Heart right ventricle (tissue), 16 donors: ENCODE results near the gene CNN1. TPM values are rescaled to one million over a fixed set of nuclear protein-coding genes. Genes with fewer than 3 reads are reported as not detected.

ENCODE experiments used
- ATAC-seq, 8 donors: fragments of 200-7000 bp; cut with Tn5 transposase; one replicate each; pipeline ENCODE4 v1.9.1; 2020; ENCODE audit warnings: mild to moderate bottlenecking in 8 of 8, moderate library complexity in 8 of 8, moderate number of reproducible peaks in 1 of 8
- DNase-seq, 2 donors: peaks; one replicate each; pipeline ENCODE4 v3.0.0-alpha.2; 2020
- H3K27ac ChIP-seq, 10 donors: fragments of 200-600 bp; sonication (generic) in 2 of 10; one replicate each; pipeline versions ENCODE4 v1.5.0 to v1.8.0; 2020 to 2022; ENCODE audit warnings: mild to moderate bottlenecking in 3 of 10
- H3K27me3 ChIP-seq, 7 donors: fragments of 200-600 bp; one replicate each; pipeline ENCODE4 v1.8.0; 2021 to 2022; ENCODE audit warnings: mild to moderate bottlenecking in 2 of 7
- H3K36me3 ChIP-seq, 9 donors: fragments of 200-600 bp; sonication (generic) in 1 of 9; one replicate each; pipeline versions ENCODE4 v1.5.0 to v1.8.0; 2020 to 2022; ENCODE audit warnings: mild to moderate bottlenecking in 2 of 9
- H3K4me1 ChIP-seq, 9 donors: fragments of 200-600 bp; sonication (generic) in 1 of 9; one replicate each; pipeline versions ENCODE4 v1.5.0 to v1.8.0; 2020 to 2022; ENCODE audit warnings: mild to moderate bottlenecking in 4 of 9
- H3K4me3 ChIP-seq, 10 donors: fragments of 200-600 bp; sonication (generic) in 2 of 10; one replicate each; pipeline versions ENCODE4 v1.5.0 to v1.8.0; 2020 to 2022; ENCODE audit warnings: mild to moderate bottlenecking in 7 of 10, moderate library complexity in 2 of 10
- H3K9me3 ChIP-seq, 11 donors: fragments of 200-600 bp in 10 of 11; sonication (generic) in 2 of 11; one replicate each; pipeline versions ENCODE4 v1.5.0 to v1.8.0; 2013 to 2022; ENCODE audit warnings: mild to moderate bottlenecking in 2 of 11, control low read depth in 1 of 11, moderate library complexity in 1 of 11
- WGBS, 2 donors: extraction: QIAGEN DNeasy Blood & Tissue Kit; methylation state at CpG; one replicate each; pipeline ENCODE4 v1.1.7; 2013; ENCODE audit warnings: inconsistent platforms in 1 of 2; 5-methylcytosine and 5-hydroxymethylcytosine counted together
- intact Hi-C, 10 donors: fragments of 100-400 bp; cut with DNase I; formaldehyde crosslinking; loops; one replicate each; pipeline versions ENCODE4 v1.11.1 to v1.14.2; 2022
- polyA plus RNA-seq, 2 donors: library from polyadenylated mRNA; stranded (reverse); fragments of 200-250 nt; gene quantifications; one replicate each; pipeline ENCODE4 v1.2.3, GENCODE V29; 2013
- total RNA-seq, 10 donors: library from RNA; stranded (reverse); fragmentation: NEBNext Ultra II Directional in 3 of 10; extraction: Animal tissue kit (Norgen Biotek cat#: 25700) in 3 of 10; gene quantifications; one replicate each; pipeline versions ENCODE4 v1.2.1 to v1.2.4, GENCODE V29; 2021 to 2023
- TF ChIP-seq, protein P1 (sequence below), 9 donors: fragments of 200-600 bp; sonication (generic) in 2 of 9; IDR thresholded peaks; one replicate each; pipeline versions ENCODE4 v1.5.0 to v1.8.0; 2021 to 2022; ENCODE audit warnings: antibody characterized with exemption in 9 of 9, mild to moderate bottlenecking in 5 of 9, moderate library complexity in 1 of 9
- donor health status: Arrhythmogenic right ventricular cardiomyopathy.
- donor health status: ischemic (EF 13 %, LVEDD 7.1; RV severe dilation, severe dysfunction).
- donor health status: healthy with polysubstance abuse.
- donor health status: DM: no; HTN: yes; CAD: no.
- donor health status: DM: no; HTN: no; CAD: no.
- donor health status: ischemic (EF 25% LVEDD 6.9; RV normal size, moderate dysfunction).
- donor health status: ischemic (EF 25% LVEDD 5.7; RV mildly dilated, moderate dysfunction).
- donor health status: healthy.
- donor health status: DM: yes; HTN: yes; CAD: no.
- donor health status: Ischemic cardiomyopathy.
- donor health status: ischemic (EF 35%, LVEDD 5.7; RV mildly dilated, moderate dysfunction).
- donor health status: nonischemic (EF 11% LVEDD 7.7; RV severe dilation, severe dysfunction).
- donor health status: DM: yes; HTN: yes; CAD: no.
- donor health status: PGD.
- donor health status: ischemic (EF 29% LVEDD 5.4; RV normal size, mild dysfunction).
- donor health status: nonischemic (EF 23%, LVEDD 6.1; RV moderate dilation, normal function).

CNN1 gene
- total and polyA plus RNA-seq, 12 donors: 63.4 to 678 (median 163) TPM

DNA sequence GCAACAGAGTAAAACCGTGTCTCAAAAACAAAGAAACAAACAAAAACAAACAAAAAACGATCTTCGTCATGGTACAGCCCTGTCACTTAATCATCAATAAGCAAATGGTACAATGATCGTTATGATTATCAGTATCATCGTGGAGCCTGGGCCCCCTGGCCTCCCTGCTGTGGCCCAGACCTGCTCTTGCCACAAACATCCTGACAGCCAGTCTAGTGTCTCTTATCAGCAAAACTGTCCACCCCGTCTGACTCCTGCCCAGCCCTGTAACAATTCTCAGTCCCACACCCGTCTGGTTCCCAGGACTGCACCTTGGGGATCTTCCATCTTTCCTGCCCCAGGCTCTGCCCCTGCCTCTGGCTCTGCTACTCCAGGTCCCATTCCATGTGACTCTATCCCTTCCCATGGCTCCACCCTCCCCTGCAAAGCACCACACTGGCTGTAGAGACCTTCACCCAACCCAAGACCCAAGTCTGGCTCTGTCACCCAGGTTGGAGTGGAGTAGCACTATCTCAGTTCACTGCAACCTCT is 38.7 kb upstream of the CNN1 start:
- no peaks in the 10 kb centered on the region for H3K9me3 ChIP-seq
- ATAC-seq (no peak), DNase-seq (no peak)
- no peak overlapping the region for H3K27ac ChIP-seq
- peaks cover 0 to 35% (median 4%) of the 10 kb centered on the region in 9 donors for H3K36me3 ChIP-seq
- H3K27me3 ChIP-seq: no peaks in the 10 kb centered on the region
- intact Hi-C loops: loop anchor here in 3 of 10 donors (5.0 kb wide), 2 partner anchors 87 to 92 kb away; no protein-coding TSS in a partner anchor
- peaks cover 0 to 6% (median 4%) of the 10 kb centered on the region in 9 donors for H3K4me1 ChIP-seq
- no peak overlapping the region for H3K4me3 ChIP-seq
- TF ChIP-seq, protein P1, sequence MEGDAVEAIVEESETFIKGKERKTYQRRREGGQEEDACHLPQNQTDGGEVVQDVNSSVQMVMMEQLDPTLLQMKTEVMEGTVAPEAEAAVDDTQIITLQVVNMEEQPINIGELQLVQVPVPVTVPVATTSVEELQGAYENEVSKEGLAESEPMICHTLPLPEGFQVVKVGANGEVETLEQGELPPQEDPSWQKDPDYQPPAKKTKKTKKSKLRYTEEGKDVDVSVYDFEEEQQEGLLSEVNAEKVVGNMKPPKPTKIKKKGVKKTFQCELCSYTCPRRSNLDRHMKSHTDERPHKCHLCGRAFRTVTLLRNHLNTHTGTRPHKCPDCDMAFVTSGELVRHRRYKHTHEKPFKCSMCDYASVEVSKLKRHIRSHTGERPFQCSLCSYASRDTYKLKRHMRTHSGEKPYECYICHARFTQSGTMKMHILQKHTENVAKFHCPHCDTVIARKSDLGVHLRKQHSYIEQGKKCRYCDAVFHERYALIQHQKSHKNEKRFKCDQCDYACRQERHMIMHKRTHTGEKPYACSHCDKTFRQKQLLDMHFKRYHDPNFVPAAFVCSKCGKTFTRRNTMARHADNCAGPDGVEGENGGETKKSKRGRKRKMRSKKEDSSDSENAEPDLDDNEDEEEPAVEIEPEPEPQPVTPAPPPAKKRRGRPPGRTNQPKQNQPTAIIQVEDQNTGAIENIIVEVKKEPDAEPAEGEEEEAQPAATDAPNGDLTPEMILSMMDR (IDR thresholded peaks at IDR 0.05): no peak
- 67 to 72% methylated on average over 7 of the region's 7 CpGs for WGBS, 2 donors

- DNase-seq (no peak), ATAC-seq (no peak)
- H3K4me3 ChIP-seq: peak overlapping the region; percentile 70 to 100 (median 98)
- H3K36me3 ChIP-seq: peaks cover 0 to 19% (median 0%) of the 10 kb centered on the region in 9 donors
- H3K27ac ChIP-seq: peak overlapping the region in 9 of 10 donors; percentile 93 to 99 (median 97)
- no peaks in the 10 kb centered on the region for H3K9me3 ChIP-seq
- TF ChIP-seq, protein P1 (IDR thresholded peaks at IDR 0.05): no peak
- H3K27me3 ChIP-seq: no peaks in the 10 kb centered on the region
- 31 to 47% methylated on average over 7 of the region's 7 CpGs for WGBS, 2 donors
- H3K4me1 ChIP-seq: peaks cover 0 to 16% (median 11%) of the 10 kb centered on the region in 9 donors
- intact Hi-C loops: loop anchor here in 3 of 10 donors (1.0 to 2.0 kb wide), 3 partner anchors 22 to 25 kb away; partner anchors contain the start of gene ECSIT (in 2 of the 3)
Observed at GRCh38 chr19:11504502-11505031, 34.1 kb upstream of the CNN1 start.

- H3K27me3 ChIP-seq: no peaks in the 10 kb centered on the region
- peak overlapping the region; percentile 70 to 100 (median 98) for H3K4me3 ChIP-seq
- H3K4me1 ChIP-seq: peaks cover 0 to 16% (median 11%) of the 10 kb centered on the region in 9 donors
- H3K9me3 ChIP-seq: no peaks in the 10 kb centered on the region
- ATAC-seq: peak; percentile 94 to 97 (median 96)
- WGBS, 2 donors: 0 to 2% methylated on average over 31 to 33 of the region's 33 CpGs
- peak; percentile 97 to 98 for DNase-seq
- intact Hi-C loops: loop anchor here in 3 of 10 donors (1.0 to 2.0 kb wide), 3 partner anchors 23 to 24 kb away; partner anchors contain the start of gene ECSIT (in 2 of the 3)
- peak overlapping the region; percentile 93 to 99 (median 96) for H3K27ac ChIP-seq
- TF ChIP-seq, protein P1 (IDR thresholded peaks at IDR 0.05): no peak
- peaks cover 0 to 24% (median 0%) of the 10 kb centered on the region in 9 donors for H3K36me3 ChIP-seq
Observed at GRCh38 chr19:11505032-11505503, 33.6 kb upstream of the CNN1 start.

- Histone ChIP-seq H3K4me1 (peaks cover 0 to 16% (median 11%) of the 10 kb centered on the region in 9 donors), H3K9me3 (no peaks in the 10 kb centered on the region), H3K27me3 (no peaks in the 10 kb centered on the region), H3K4me3 (peak within 1 kb of the TSS; percentile 70 to 100 (median 98)), H3K36me3 (peaks cover 0 to 30% (median 0%) of the 10 kb centered on the region in 9 donors), H3K27ac (peak within 1 kb of the TSS; percentile 93 to 99 (median 96))
- DNase-seq (peak; percentile 94), ATAC-seq (peak; percentile 76 to 91 (median 88))
- TF ChIP-seq, protein P1 (IDR thresholded peaks at IDR 0.05): no peak
- WGBS, 2 donors: 0% methylated on average over 48 to 64 of the region's 65 CpGs
- intact Hi-C loops: loop anchor here in 3 of 10 donors (1.0 to 2.0 kb wide), 3 partner anchors 23 to 24 kb away; partner anchors contain the start of gene ECSIT (in 2 of the 3)
Observed at GRCh38 chr19:11505504-11506100, 33.0 kb upstream of the CNN1 start, which contains the start of gene ZNF653. Gene ZNF653, minus strand, starts transcription at chr19:11505839. Its CDS starts 53 bp downstream, at chr19:11505786.
